ENCODE results near the gene TULP1. TPM values are rescaled to one million over a fixed set of nuclear protein-coding genes. Genes with fewer than 3 reads are reported as not detected.
A peak's percentile ranks its signal among the peaks of the same experiment; 100 is the strongest.

Gene TULP1
- total and polyA plus RNA-seq, 2 of the 13 experiments (the other 11 are each of a cell fraction or from before 2014, with no cell fraction given), result not detected

DNA sequence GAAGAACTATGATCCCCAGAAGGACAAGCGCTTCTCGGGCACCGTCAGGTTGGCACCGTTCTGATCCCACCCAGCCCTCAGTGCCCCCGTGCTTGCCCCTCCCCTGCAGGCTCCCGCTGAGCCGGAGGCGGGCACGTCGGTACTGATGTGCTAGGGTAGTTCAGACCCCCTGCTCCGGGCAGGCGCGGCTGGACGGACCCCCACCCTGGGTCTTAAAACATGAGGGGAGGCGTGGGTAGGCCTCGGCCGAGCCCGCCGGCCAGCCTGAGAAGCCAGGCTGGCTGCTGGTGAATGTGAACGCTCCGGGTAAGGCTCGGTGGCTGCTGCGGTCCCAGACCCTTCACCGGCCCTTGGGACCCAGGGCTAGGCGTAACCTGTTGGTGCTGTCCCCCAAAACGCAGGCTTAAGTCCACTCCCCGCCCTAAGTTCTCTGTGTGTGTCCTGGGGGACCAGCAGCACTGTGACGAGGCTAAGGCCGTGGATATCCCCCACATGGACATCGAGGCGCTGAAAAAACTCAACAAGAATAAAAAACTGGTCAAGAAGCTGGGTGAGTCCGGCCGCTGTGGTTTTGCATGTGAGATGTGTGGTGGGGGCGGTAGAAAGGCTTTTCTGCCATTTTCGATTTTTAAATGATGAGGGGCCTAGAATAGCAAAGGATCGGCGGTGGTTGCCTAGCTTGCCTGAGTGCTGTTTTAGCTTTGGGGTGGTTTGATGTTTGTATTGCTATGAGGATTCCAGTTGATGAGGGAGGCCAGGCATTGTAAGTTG is 43.5 kb downstream of the TULP1 start (continued):
- TF ChIP-seq, protein P1, sequence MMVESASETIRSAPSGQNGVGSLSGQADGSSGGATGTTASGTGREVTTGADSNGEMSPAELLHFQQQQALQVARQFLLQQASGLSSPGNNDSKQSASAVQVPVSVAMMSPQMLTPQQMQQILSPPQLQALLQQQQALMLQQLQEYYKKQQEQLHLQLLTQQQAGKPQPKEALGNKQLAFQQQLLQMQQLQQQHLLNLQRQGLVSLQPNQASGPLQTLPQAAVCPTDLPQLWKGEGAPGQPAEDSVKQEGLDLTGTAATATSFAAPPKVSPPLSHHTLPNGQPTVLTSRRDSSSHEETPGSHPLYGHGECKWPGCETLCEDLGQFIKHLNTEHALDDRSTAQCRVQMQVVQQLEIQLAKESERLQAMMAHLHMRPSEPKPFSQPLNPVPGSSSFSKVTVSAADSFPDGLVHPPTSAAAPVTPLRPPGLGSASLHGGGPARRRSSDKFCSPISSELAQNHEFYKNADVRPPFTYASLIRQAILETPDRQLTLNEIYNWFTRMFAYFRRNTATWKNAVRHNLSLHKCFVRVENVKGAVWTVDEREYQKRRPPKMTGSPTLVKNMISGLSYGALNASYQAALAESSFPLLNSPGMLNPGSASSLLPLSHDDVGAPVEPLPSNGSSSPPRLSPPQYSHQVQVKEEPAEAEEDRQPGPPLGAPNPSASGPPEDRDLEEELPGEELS (CRISPR knock-in tag; IDR thresholded peaks at IDR 0.05), result no peak
- TF ChIP-seq ZNF550 (CRISPR knock-in tag; IDR thresholded peaks at IDR 0.05; ENCODE audit: borderline replicate concordance) (no peak), ZNF7 (CRISPR knock-in tag; IDR thresholded peaks at IDR 0.05) (no peak), KDM1A (CRISPR knock-in tag; IDR thresholded peaks at IDR 0.05) (no peak), TSC22D2 (CRISPR knock-in tag; IDR thresholded peaks at IDR 0.05; ENCODE audit: borderline replicate concordance) (no peak), ZNF768 (CRISPR knock-in tag; IDR thresholded peaks at IDR 0.05) (no peak; the same call in 1 of the 2 replicates), ZNF274 (CRISPR knock-in tag; IDR thresholded peaks at IDR 0.05) (no peak), DPF2 (CRISPR knock-in tag; IDR thresholded peaks at IDR 0.05; ENCODE audit: borderline replicate concordance, low read depth) (no peak), SCMH1 (CRISPR knock-in tag; IDR thresholded peaks at IDR 0.05; ENCODE audit: borderline replicate concordance) (no peak), MYC (CRISPR knock-in tag; IDR thresholded peaks at IDR 0.05; ENCODE audit: borderline replicate concordance) (no peak), SMAD3 (CRISPR knock-in tag; IDR thresholded peaks at IDR 0.05) (no peak), AGO2 (optimal IDR thresholded peaks at IDR 0.05; ENCODE audit: low read depth, low read length) (peak; percentile 99), ATRX (CRISPR knock-in tag; IDR thresholded peaks at IDR 0.05; ENCODE audit: borderline replicate concordance) (no peak), KDM4B (CRISPR knock-in tag; IDR thresholded peaks at IDR 0.05) (peak; percentile 20; the same call in 1 of the 2 replicates), ZNF709 (CRISPR knock-in tag; IDR thresholded peaks at IDR 0.05) (peak; percentile 24; the same call in 1 of the 2 replicates), RELA (CRISPR knock-in tag; IDR thresholded peaks at IDR 0.05) (no peak)
- TF ChIP-seq, protein P2, sequence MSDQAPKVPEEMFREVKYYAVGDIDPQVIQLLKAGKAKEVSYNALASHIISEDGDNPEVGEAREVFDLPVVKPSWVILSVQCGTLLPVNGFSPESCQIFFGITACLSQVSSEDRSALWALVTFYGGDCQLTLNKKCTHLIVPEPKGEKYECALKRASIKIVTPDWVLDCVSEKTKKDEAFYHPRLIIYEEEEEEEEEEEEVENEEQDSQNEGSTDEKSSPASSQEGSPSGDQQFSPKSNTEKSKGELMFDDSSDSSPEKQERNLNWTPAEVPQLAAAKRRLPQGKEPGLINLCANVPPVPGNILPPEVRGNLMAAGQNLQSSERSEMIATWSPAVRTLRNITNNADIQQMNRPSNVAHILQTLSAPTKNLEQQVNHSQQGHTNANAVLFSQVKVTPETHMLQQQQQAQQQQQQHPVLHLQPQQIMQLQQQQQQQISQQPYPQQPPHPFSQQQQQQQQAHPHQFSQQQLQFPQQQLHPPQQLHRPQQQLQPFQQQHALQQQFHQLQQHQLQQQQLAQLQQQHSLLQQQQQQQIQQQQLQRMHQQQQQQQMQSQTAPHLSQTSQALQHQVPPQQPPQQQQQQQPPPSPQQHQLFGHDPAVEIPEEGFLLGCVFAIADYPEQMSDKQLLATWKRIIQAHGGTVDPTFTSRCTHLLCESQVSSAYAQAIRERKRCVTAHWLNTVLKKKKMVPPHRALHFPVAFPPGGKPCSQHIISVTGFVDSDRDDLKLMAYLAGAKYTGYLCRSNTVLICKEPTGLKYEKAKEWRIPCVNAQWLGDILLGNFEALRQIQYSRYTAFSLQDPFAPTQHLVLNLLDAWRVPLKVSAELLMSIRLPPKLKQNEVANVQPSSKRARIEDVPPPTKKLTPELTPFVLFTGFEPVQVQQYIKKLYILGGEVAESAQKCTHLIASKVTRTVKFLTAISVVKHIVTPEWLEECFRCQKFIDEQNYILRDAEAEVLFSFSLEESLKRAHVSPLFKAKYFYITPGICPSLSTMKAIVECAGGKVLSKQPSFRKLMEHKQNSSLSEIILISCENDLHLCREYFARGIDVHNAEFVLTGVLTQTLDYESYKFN (CRISPR knock-in tag; conservative IDR thresholded peaks at IDR 0.05), result no peak
